Liver (tissue), 9 donors: ENCODE data around the gene TSC1. TPM values are rescaled to one million over a fixed set of nuclear protein-coding genes. Genes with fewer than 3 reads are reported as not detected.

ENCODE experiments used
- DNase-seq: peaks from one replicate; pipeline ENCODE4 v3.0.0-alpha.2; 2017; ENCODE audit warnings: low spot score
- H3K27ac ChIP-seq, 2 donors: one replicate each; pipeline ENCODE4 v1.7.0; 2013; ENCODE audit warnings: inconsistent platforms in 2 of 2, low read length in 2 of 2, control low read depth in 1 of 2, low read depth in 1 of 2, mild to moderate bottlenecking in 1 of 2
- H3K27me3 ChIP-seq, 4 donors: one replicate each; pipeline versions ENCODE4 v1.6.1 to v1.7.0; 2013; ENCODE audit warnings: low read length in 3 of 4, inconsistent platforms in 1 of 4, mild to moderate bottlenecking in 1 of 4, moderate library complexity in 1 of 4; ENCODE audit not compliant: control insufficient read depth in 4 of 4, insufficient read depth in 4 of 4
- H3K36me3 ChIP-seq, 4 donors: one replicate each; pipeline versions ENCODE4 v1.6.1 to v1.7.0; 2013; ENCODE audit warnings: low read length in 3 of 4, mild to moderate bottlenecking in 3 of 4, low read depth in 1 of 4, moderate library complexity in 1 of 4; ENCODE audit not compliant: control insufficient read depth in 4 of 4, insufficient read depth in 3 of 4
- H3K4me1 ChIP-seq, 4 donors: one replicate each; pipeline versions ENCODE4 v1.6.1 to v1.7.0; 2013; ENCODE audit warnings: low read length in 3 of 4, mild to moderate bottlenecking in 3 of 4, moderate library complexity in 1 of 4; ENCODE audit not compliant: control insufficient read depth in 4 of 4, insufficient read depth in 4 of 4
- H3K4me3 ChIP-seq, 3 donors: one replicate each; pipeline versions ENCODE4 v1.6.1 to v1.7.0; 2013; ENCODE audit warnings: low read length in 3 of 3, control low read depth in 1 of 3, low read depth in 1 of 3, mild to moderate bottlenecking in 1 of 3
- H3K9ac ChIP-seq, 2 donors: one replicate each; pipeline ENCODE4 v1.7.0; 2013; ENCODE audit warnings: low read length in 2 of 2, mild to moderate bottlenecking in 2 of 2, moderate library complexity in 2 of 2, control low read depth in 1 of 2, low read depth in 1 of 2
- H3K9me3 ChIP-seq, 4 donors: one replicate each; pipeline versions ENCODE4 v1.6.1 to v1.7.0; 2013; ENCODE audit warnings: low read length in 3 of 4; ENCODE audit not compliant: control insufficient read depth in 4 of 4
- EGR1 ChIP-seq, 2 donors: IDR thresholded peaks; 2 replicates each; pipeline ENCODE4 v1.6.1; 2016 to 2018; ENCODE audit warnings: antibody characterized with exemption in 2 of 2, low read depth in 2 of 2
- FOXA1 ChIP-seq: IDR thresholded peaks from 2 replicates; pipeline ENCODE4 v1.6.1; 2016; ENCODE audit warnings: antibody characterized with exemption
- FOXA2 ChIP-seq: IDR thresholded peaks from 2 replicates; pipeline ENCODE4 v1.6.1; 2016; ENCODE audit warnings: antibody characterized with exemption
- GABPA ChIP-seq, 2 donors: IDR thresholded peaks in 1 of 2; conservative IDR thresholded peaks in 1 of 2; 2 replicates each; pipeline ENCODE4 v1.6.1; 2016; ENCODE audit warnings: antibody characterized with exemption in 2 of 2, mild to moderate bottlenecking in 1 of 2, moderate library complexity in 1 of 2
- HNF4A ChIP-seq, 2 donors: conservative IDR thresholded peaks; 2 replicates each; pipeline ENCODE4 v1.6.1; 2016; ENCODE audit warnings: antibody characterized with exemption in 2 of 2, mild to moderate bottlenecking in 2 of 2
- HNF4G ChIP-seq: IDR thresholded peaks from 2 replicates; pipeline ENCODE4 v1.6.1; 2016; ENCODE audit warnings: antibody characterized with exemption
- JUND ChIP-seq, 2 donors: IDR thresholded peaks; 2 replicates each; pipeline ENCODE4 v1.6.1; 2016; ENCODE audit warnings: antibody characterized with exemption in 2 of 2
- NR2F2 ChIP-seq: IDR thresholded peaks from 2 replicates; pipeline ENCODE4 v1.6.1; 2016; ENCODE audit warnings: antibody characterized with exemption
- RAD21 ChIP-seq, 2 donors: IDR thresholded peaks; 2 replicates each; pipeline ENCODE4 v1.6.1; 2016; ENCODE audit warnings: antibody characterized with exemption in 2 of 2, mild to moderate bottlenecking in 2 of 2
- RXRA ChIP-seq, 2 donors: IDR thresholded peaks; 2 replicates each; pipeline ENCODE4 v1.6.1; 2017 to 2018; ENCODE audit warnings: antibody characterized with exemption in 2 of 2, mild to moderate bottlenecking in 1 of 2
- SP1 ChIP-seq: IDR thresholded peaks from 2 replicates; pipeline ENCODE4 v1.6.1; 2018; ENCODE audit warnings: antibody characterized with exemption, mild to moderate bottlenecking
- TAF1 ChIP-seq: conservative IDR thresholded peaks from 2 replicates; pipeline ENCODE4 v1.6.1; 2016; ENCODE audit warnings: antibody characterized with exemption, mild to moderate bottlenecking
- YY1 ChIP-seq: IDR thresholded peaks from 2 replicates; pipeline ENCODE4 v1.6.1; 2016; ENCODE audit warnings: antibody characterized with exemption, mild to moderate bottlenecking
- WGBS: extraction: QIAGEN DNeasy Blood & Tissue Kit; methylation state at CpG from one replicate; pipeline ENCODE4 v1.1.7; 2013; 5-methylcytosine and 5-hydroxymethylcytosine counted together
- polyA plus RNA-seq, 2 donors: library from polyadenylated mRNA; stranded (reverse) in 1 of 2; unstranded in 1 of 2; fragments of 200-250 nt in 1 of 2; fragments of >200 nt in 1 of 2; fragmentation: Nextera tagmentation in 1 of 2; extraction: Ambion mirVana in 1 of 2; gene quantifications; one replicate each; pipeline versions ENCODE4 v1.2.1 to v1.2.3, GENCODE V29; 2013 to 2015
- total RNA-seq, 2 donors: library from RNA; depleted of rRNA; stranded (reverse); fragments of >200 nt; gene quantifications; one replicate each; pipeline ENCODE4 v1.2.3, GENCODE V29; 2014
- TF ChIP-seq, protein P1 (sequence below): IDR thresholded peaks from 2 replicates; pipeline ENCODE4 v1.6.1; 2016; ENCODE audit warnings: antibody characterized with exemption, mild to moderate bottlenecking
- TF ChIP-seq, protein P2 (sequence below): IDR thresholded peaks from 2 replicates; pipeline ENCODE4 v1.6.1; 2016; ENCODE audit warnings: antibody characterized with exemption
- TF ChIP-seq, protein P3 (sequence below): fragments of 150-350 bp; IDR thresholded peaks from 2 replicates; pipeline ENCODE4 v1.5.1; 2017; ENCODE audit warnings: improper control_type of control experiment, low read depth, low read length; ENCODE audit not compliant: missing input control
- donor health status: healthy.
- donor health status: healthy.
- donor health status: healthy.
- donor health status: healthy.
- donor health status: healthy.

The TSC1 gene
- total and polyA plus RNA-seq, 4 donors, result 4.6 to 33.5 (median 15.6) TPM

DNA sequence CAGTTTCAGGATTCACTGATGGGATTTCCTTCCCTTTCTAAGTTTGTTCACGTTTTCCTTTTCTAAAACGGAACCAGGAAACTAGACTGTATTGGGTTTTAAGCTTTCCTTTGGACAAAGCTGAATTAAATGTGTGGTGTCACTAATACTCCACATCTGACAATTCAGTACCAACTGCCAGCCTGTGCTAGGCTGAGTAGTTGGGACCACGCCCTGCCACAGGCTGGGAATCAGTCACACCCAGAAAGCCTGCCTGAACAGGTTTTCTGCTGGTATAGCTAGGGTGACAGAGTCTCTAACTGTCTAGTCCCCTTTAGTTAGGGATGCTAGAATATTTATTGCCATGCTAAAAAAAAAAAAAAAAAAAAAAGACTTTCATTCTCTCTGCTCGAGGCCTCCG is 50.1 kb downstream of the TSC1 start (continued):
- TF ChIP-seq, protein P1, sequence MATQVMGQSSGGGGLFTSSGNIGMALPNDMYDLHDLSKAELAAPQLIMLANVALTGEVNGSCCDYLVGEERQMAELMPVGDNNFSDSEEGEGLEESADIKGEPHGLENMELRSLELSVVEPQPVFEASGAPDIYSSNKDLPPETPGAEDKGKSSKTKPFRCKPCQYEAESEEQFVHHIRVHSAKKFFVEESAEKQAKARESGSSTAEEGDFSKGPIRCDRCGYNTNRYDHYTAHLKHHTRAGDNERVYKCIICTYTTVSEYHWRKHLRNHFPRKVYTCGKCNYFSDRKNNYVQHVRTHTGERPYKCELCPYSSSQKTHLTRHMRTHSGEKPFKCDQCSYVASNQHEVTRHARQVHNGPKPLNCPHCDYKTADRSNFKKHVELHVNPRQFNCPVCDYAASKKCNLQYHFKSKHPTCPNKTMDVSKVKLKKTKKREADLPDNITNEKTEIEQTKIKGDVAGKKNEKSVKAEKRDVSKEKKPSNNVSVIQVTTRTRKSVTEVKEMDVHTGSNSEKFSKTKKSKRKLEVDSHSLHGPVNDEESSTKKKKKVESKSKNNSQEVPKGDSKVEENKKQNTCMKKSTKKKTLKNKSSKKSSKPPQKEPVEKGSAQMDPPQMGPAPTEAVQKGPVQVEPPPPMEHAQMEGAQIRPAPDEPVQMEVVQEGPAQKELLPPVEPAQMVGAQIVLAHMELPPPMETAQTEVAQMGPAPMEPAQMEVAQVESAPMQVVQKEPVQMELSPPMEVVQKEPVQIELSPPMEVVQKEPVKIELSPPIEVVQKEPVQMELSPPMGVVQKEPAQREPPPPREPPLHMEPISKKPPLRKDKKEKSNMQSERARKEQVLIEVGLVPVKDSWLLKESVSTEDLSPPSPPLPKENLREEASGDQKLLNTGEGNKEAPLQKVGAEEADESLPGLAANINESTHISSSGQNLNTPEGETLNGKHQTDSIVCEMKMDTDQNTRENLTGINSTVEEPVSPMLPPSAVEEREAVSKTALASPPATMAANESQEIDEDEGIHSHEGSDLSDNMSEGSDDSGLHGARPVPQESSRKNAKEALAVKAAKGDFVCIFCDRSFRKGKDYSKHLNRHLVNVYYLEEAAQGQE, result no peak
- TF ChIP-seq, protein P2, sequence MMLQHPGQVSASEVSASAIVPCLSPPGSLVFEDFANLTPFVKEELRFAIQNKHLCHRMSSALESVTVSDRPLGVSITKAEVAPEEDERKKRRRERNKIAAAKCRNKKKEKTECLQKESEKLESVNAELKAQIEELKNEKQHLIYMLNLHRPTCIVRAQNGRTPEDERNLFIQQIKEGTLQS, result no peak
- no peak for TF ChIP-seq RAD21 (IDR thresholded peaks at IDR 0.05)

DNA sequence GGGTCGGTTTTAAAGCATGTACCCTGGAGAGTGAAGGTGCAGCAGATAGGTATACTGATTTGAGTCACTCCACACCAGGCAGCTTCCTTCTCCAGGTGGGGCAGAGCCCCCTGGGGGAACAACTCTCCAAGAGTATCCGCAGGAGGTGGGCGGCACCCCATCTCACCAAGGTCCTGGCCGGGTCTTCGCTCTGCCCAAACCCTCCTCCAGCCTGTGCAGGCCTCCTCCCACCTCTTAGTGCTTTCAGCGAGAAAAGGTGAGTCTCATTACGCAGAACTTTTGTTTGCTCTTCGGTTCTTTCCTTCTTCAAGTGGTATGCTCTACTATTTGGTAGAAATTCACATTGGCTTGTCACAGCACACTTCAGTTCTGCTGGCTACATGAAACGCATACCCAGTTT is 52.0 kb downstream of the TSC1 start:
- Histone ChIP-seq H3K27me3 (no peaks in the 10 kb centered on the region), H3K4me1 (no peaks in the 10 kb centered on the region), H3K9ac (no peak overlapping the region), H3K4me3 (no peak overlapping the region), H3K36me3 (peaks cover 9 to 50% (median 21%) of the 10 kb centered on the region in 4 donors), H3K27ac (no peak overlapping the region), H3K9me3 (no peaks in the 10 kb centered on the region)
- TF ChIP-seq GABPA (IDR thresholded peaks at IDR 0.05 in 1 of 2, conservative IDR thresholded peaks at IDR 0.05 in 1 of 2) (no peak), RAD21 (IDR thresholded peaks at IDR 0.05) (no peak), TAF1 (no peak), RXRA (IDR thresholded peaks at IDR 0.05) (no peak), SP1 (no peak), JUND (IDR thresholded peaks at IDR 0.05) (no peak), FOXA2 (no peak), YY1 (no peak), HNF4G (no peak), EGR1 (IDR thresholded peaks at IDR 0.05; ENCODE audit: low read depth in 2 of 2) (no peak), FOXA1 (no peak)
- TF ChIP-seq, protein P1, result no peak
- DNase-seq, result no peak
- 83% methylated on average over 9 of the region's 9 CpGs for WGBS

DNA sequence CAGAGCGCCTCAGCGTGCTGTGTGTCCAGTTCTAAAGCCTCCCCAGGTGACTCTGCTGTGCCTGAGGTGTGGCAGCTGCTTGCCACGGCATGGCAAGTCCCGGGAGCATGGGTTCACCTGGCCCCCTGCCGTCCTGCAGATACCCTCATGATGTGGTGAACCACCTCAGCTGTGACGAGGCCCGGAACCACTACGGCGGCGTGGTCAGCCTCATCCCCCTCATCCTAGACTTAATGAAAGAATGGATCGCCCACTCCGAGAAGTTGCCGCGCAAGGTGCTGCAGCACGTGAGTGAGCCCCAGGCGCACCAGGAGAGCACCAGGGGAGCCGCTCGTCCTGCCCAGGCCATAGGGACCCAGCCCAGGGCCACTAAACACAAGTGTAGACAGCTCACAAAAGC is 56.3 kb downstream of the TSC1 start:
- Histone ChIP-seq H3K27ac (no peak overlapping the region), H3K4me3 (no peak overlapping the region), H3K4me1 (no peaks in the 10 kb centered on the region), H3K9ac (no peak overlapping the region), H3K36me3 (peaks cover 0 to 10% (median 1%) of the 10 kb centered on the region in 4 donors), H3K9me3 (no peaks in the 10 kb centered on the region), H3K27me3 (no peaks in the 10 kb centered on the region)
- DNase-seq, result no peak
- 97% methylated on average over 18 of the region's 18 CpGs for WGBS
- TF ChIP-seq RXRA (IDR thresholded peaks at IDR 0.05) (no peak), JUND (IDR thresholded peaks at IDR 0.05) (no peak), RAD21 (IDR thresholded peaks at IDR 0.05) (no peak), YY1 (no peak), NR2F2 (no peak), HNF4A (conservative IDR thresholded peaks at IDR 0.05) (no peak), TAF1 (no peak)
- TF ChIP-seq, protein P1, result no peak
- TF ChIP-seq, protein P3, sequence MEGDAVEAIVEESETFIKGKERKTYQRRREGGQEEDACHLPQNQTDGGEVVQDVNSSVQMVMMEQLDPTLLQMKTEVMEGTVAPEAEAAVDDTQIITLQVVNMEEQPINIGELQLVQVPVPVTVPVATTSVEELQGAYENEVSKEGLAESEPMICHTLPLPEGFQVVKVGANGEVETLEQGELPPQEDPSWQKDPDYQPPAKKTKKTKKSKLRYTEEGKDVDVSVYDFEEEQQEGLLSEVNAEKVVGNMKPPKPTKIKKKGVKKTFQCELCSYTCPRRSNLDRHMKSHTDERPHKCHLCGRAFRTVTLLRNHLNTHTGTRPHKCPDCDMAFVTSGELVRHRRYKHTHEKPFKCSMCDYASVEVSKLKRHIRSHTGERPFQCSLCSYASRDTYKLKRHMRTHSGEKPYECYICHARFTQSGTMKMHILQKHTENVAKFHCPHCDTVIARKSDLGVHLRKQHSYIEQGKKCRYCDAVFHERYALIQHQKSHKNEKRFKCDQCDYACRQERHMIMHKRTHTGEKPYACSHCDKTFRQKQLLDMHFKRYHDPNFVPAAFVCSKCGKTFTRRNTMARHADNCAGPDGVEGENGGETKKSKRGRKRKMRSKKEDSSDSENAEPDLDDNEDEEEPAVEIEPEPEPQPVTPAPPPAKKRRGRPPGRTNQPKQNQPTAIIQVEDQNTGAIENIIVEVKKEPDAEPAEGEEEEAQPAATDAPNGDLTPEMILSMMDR, result no peak
